ENCODE data around the gene SYNGAP1.

SYNGAP1 gene

DNA sequence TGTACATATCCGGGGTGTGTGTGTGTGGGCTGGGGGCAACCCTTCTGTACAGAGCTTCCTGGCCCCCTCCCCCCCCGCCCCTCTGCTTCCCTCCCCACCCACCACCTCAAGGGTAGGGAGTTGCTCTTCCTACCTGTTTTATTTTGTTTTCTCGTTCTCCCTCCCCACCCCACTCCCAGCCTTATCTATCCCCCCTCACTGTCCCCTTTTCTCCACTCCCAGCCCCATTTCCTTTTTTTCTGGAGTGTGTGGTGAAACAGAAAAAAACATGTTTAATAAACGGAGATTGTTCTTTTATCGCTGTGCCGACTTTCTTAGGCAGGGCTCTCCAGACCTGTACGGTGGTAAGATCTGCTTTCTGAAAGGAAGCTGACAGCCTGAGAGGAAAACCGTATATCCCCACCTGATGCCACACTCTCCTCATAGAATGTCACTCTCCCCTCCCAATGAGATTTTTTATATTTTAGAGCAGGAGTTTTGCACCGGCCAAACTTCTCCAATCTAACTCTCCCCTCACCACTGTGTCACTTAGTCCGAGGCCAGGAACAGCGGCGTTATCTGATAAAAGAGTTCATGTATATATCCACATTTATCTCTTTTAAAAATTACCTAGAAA is 33.6 kb downstream of the SYNGAP1 start:
- TF ChIP-seq EGR1 (IDR thresholded peaks at IDR 0.05), result no peak
- TF ChIP-seq TAF1 (IDR thresholded peaks at IDR 0.05; ENCODE audit: low read depth), result no peak
- TF ChIP-seq ZBTB7A (IDR thresholded peaks at IDR 0.05; ENCODE audit: low read depth), result no peak
- no peak for TF ChIP-seq FOXM1 (IDR thresholded peaks at IDR 0.05; ENCODE audit: borderline replicate concordance, low read depth)
- TF ChIP-seq CEBPB (IDR thresholded peaks at IDR 0.05), result no peak
- TF ChIP-seq CREB1 (IDR thresholded peaks at IDR 0.05; ENCODE audit: low read depth), result no peak
- TF ChIP-seq TEAD4 (IDR thresholded peaks at IDR 0.05), result no peak
- no peak for TF ChIP-seq YY1 (IDR thresholded peaks at IDR 0.05; ENCODE audit: low read depth)
- TF ChIP-seq USF1 (IDR thresholded peaks at IDR 0.05), result no peak
- TF ChIP-seq EP300 (IDR thresholded peaks at IDR 0.05; ENCODE audit: borderline replicate concordance), result no peak
- no peak for TF ChIP-seq TCF12 (IDR thresholded peaks at IDR 0.05; ENCODE audit: low read depth)
- TF ChIP-seq NFIC (IDR thresholded peaks at IDR 0.05), result no peak
- no peak for TF ChIP-seq RAD21 (IDR thresholded peaks at IDR 0.05; ENCODE audit: low read depth)
- TF ChIP-seq, protein P1, sequence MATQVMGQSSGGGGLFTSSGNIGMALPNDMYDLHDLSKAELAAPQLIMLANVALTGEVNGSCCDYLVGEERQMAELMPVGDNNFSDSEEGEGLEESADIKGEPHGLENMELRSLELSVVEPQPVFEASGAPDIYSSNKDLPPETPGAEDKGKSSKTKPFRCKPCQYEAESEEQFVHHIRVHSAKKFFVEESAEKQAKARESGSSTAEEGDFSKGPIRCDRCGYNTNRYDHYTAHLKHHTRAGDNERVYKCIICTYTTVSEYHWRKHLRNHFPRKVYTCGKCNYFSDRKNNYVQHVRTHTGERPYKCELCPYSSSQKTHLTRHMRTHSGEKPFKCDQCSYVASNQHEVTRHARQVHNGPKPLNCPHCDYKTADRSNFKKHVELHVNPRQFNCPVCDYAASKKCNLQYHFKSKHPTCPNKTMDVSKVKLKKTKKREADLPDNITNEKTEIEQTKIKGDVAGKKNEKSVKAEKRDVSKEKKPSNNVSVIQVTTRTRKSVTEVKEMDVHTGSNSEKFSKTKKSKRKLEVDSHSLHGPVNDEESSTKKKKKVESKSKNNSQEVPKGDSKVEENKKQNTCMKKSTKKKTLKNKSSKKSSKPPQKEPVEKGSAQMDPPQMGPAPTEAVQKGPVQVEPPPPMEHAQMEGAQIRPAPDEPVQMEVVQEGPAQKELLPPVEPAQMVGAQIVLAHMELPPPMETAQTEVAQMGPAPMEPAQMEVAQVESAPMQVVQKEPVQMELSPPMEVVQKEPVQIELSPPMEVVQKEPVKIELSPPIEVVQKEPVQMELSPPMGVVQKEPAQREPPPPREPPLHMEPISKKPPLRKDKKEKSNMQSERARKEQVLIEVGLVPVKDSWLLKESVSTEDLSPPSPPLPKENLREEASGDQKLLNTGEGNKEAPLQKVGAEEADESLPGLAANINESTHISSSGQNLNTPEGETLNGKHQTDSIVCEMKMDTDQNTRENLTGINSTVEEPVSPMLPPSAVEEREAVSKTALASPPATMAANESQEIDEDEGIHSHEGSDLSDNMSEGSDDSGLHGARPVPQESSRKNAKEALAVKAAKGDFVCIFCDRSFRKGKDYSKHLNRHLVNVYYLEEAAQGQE (IDR thresholded peaks at IDR 0.05; ENCODE audit: low read depth), result no peak
- TF ChIP-seq, protein P2, sequence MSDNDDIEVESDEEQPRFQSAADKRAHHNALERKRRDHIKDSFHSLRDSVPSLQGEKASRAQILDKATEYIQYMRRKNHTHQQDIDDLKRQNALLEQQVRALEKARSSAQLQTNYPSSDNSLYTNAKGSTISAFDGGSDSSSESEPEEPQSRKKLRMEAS (IDR thresholded peaks at IDR 0.05), result no peak

DNA sequence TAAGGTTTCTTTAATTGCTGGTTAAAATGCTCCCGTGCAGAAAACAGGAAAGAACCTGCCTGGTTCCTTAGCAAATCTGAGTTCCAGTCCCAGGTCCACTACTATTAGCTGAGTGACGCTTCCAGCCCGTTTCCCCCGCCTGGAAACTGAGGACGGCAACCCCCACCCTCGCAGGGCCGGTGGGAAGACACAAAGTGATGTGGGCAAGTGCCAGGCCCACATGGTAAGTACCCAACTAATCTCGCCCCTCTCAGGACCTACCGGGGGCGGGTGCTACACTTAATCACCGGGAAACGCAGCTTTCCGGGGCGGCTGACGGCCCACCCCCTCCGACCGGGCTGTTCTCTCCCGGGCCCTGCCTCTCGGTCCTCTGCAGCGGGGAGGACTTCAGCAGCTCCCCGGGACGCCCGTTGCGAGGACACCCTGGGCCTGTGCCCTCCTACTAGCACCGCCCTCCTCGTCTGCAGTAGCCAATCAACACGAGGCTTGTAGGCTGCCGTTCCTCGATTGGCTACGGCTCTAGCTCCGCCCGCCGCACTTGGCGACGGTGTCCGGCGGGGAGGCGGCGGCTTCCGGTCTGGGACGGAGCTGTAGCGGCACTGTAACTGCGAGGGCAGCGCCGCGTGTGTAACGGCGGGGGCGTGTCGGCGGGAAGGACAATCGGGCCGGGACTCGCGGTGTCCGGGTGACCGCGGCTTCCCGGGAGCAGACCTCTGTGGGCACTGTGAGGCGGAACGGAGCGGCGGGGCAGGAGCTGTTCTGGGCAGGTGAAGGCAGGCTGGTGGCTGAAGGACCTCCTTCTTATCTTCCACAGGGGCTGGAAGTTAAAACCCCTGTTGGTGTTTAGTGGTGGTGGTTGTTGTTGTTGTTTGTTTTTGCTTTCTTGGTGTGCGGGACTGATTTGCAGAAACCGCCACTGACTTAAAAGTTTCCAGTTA is 34.4 kb downstream of the SYNGAP1 start, which contains the start of gene ZBTB9:
TSS of gene ZBTB9 (plus strand) at position 568 of the 938 bp plus-strand sequence. CDS start 525 bp downstream, outside the sequence.
- TF ChIP-seq RAD21 (IDR thresholded peaks at IDR 0.05; ENCODE audit: low read depth) (no peak), CREB1 (IDR thresholded peaks at IDR 0.05; ENCODE audit: low read depth) (peak; percentile 57), YY1 (IDR thresholded peaks at IDR 0.05; ENCODE audit: low read depth) (peak; percentile 70; the same call in 1 of the 2 replicates), EP300 (IDR thresholded peaks at IDR 0.05; ENCODE audit: borderline replicate concordance) (no peak; the same call in 1 of the 2 replicates), TEAD4 (IDR thresholded peaks at IDR 0.05) (peak; percentile 23; the same call in 1 of the 2 replicates), USF1 (IDR thresholded peaks at IDR 0.05) (no peak; the same call in 1 of the 2 replicates), TCF12 (IDR thresholded peaks at IDR 0.05; ENCODE audit: low read depth) (peak; percentile 66; the same call in 1 of the 2 replicates), EGR1 (IDR thresholded peaks at IDR 0.05) (peak; percentile 75), TAF1 (IDR thresholded peaks at IDR 0.05; ENCODE audit: low read depth) (peak; percentile 86), FOXM1 (IDR thresholded peaks at IDR 0.05; ENCODE audit: borderline replicate concordance, low read depth) (no peak), NFIC (IDR thresholded peaks at IDR 0.05) (peak; percentile 51; the same call in 1 of the 2 replicates), ZBTB7A (IDR thresholded peaks at IDR 0.05; ENCODE audit: low read depth) (0 out of 2 replicates have a peak, but pooled peaks have one; percentile 24), CEBPB (IDR thresholded peaks at IDR 0.05) (no peak)
- TF ChIP-seq, protein P2 (IDR thresholded peaks at IDR 0.05), result peak; percentile 98
- TF ChIP-seq, protein P1 (IDR thresholded peaks at IDR 0.05; ENCODE audit: low read depth), result no peak

DNA sequence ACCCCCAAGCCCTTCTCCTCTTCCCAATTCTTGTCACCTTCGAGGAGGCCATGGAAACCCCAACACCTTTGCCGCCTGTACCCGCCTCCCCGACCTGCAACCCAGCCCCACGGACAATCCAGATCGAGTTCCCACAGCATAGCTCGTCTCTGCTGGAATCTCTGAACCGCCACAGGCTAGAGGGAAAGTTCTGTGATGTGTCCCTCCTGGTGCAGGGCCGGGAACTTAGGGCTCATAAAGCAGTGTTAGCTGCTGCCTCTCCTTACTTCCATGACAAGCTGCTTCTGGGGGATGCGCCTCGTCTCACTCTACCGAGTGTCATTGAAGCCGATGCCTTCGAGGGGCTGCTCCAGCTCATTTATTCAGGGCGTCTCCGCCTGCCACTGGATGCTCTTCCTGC is 35.2 kb downstream of the SYNGAP1 start:
- TF ChIP-seq NFIC (IDR thresholded peaks at IDR 0.05) (no peak), TAF1 (IDR thresholded peaks at IDR 0.05; ENCODE audit: low read depth) (no peak), USF1 (IDR thresholded peaks at IDR 0.05) (no peak), TEAD4 (IDR thresholded peaks at IDR 0.05) (no peak), CEBPB (IDR thresholded peaks at IDR 0.05) (no peak), EGR1 (IDR thresholded peaks at IDR 0.05) (no peak), CREB1 (IDR thresholded peaks at IDR 0.05; ENCODE audit: low read depth) (no peak), RAD21 (IDR thresholded peaks at IDR 0.05; ENCODE audit: low read depth) (no peak), EP300 (IDR thresholded peaks at IDR 0.05; ENCODE audit: borderline replicate concordance) (no peak), FOXM1 (IDR thresholded peaks at IDR 0.05; ENCODE audit: borderline replicate concordance, low read depth) (no peak), YY1 (IDR thresholded peaks at IDR 0.05; ENCODE audit: low read depth) (no peak)
- TF ChIP-seq, protein P1 (IDR thresholded peaks at IDR 0.05; ENCODE audit: low read depth), result no peak
- TF ChIP-seq, protein P2 (IDR thresholded peaks at IDR 0.05), result no peak
